ENCODE results near the gene ZNF143. TPM values are rescaled to one million over a fixed set of nuclear protein-coding genes. Genes with fewer than 3 reads are reported as not detected.

Gene ZNF143
- total RNA-seq, 2 donors from 2014 or later = 15.8 to 20.1 TPM

- TF ChIP-seq CTCF (IDR thresholded peaks at IDR 0.05) = no peak
- no peak for TF ChIP-seq POLR2A (IDR thresholded peaks at IDR 0.05)
- Histone ChIP-seq H3K4me1 (peaks cover 51% of the 10 kb centered on the region), H3K27me3 (no peaks in the 10 kb centered on the region), H3K27ac (peak overlapping the region; percentile 57 to 89 (median 80)), H3K36me3 (replicated peaks in 1 of 2; ENCODE audit: insufficient read depth in 1 of 2, low read depth in 2 of 2) (no peaks in the 10 kb centered on the region), H3K9me3 (no peaks in the 10 kb centered on the region), H3K4me3 (no peak overlapping the region)
- no peak for DNase-seq
- 36 to 38% methylated on average over 8 of the region's 8 CpGs for WGBS, 2 donors
- intact Hi-C loops (cut with DNase I) = no loop called here
- no peak for ATAC-seq
Observed at GRCh38 chr11:9568161-9568853, 107.5 kb downstream of the ZNF143 start.

DNA sequence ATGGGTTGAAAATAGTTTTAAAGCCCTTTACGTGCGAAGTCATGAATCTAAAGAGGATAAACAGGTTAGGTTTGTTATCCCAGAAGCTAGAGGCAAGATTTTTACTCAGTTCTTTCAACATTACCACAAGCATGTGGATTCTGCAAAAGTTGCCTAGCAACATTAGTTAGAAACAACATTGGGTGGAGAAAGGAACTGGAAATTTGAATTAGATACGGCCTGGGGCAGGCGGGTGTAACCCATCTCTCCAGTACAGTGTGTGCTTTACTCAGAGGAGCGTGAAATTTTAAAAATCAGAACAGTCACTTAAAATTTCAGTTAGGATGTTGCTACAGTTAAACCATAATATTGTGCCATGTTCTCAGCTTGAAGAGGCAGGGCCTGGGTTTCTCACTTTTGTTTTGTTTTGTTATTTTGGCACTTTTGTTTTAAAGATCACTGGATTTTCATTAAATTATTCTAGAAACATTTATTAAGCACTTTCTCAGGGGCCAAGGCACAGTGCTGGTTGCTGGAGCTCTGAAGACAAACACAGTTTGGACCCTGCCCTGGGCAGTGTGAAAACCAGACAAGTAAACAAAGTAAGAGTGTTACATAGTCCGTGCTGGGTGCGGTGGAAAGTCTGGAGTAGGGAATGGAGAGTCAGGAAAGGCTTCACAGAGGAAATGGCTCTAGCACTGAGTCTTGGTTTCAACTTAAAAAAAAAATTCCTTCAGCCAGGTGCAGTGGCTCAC is 108.2 kb downstream of the ZNF143 start:
- Histone ChIP-seq H3K4me3 (no peak overlapping the region), H3K27ac (peak overlapping the region; percentile 57 to 89 (median 80)), H3K36me3 (replicated peaks in 1 of 2; ENCODE audit: insufficient read depth in 1 of 2, low read depth in 2 of 2) (no peaks in the 10 kb centered on the region), H3K27me3 (no peaks in the 10 kb centered on the region), H3K4me1 (peaks cover 51% of the 10 kb centered on the region), H3K9me3 (no peaks in the 10 kb centered on the region)
- DNase-seq (peak; percentile 83 to 89 (median 88)), ATAC-seq (peak; percentile 63)
- WGBS, 2 donors = 4 to 8% methylated on average over 7 of the region's 7 CpGs
- intact Hi-C loops (cut with DNase I) = no loop called here
- TF ChIP-seq CTCF (IDR thresholded peaks at IDR 0.05) (no peak), POLR2A (IDR thresholded peaks at IDR 0.05) (peak in 2 of 3 donors; percentile 61 to 81)

DNA sequence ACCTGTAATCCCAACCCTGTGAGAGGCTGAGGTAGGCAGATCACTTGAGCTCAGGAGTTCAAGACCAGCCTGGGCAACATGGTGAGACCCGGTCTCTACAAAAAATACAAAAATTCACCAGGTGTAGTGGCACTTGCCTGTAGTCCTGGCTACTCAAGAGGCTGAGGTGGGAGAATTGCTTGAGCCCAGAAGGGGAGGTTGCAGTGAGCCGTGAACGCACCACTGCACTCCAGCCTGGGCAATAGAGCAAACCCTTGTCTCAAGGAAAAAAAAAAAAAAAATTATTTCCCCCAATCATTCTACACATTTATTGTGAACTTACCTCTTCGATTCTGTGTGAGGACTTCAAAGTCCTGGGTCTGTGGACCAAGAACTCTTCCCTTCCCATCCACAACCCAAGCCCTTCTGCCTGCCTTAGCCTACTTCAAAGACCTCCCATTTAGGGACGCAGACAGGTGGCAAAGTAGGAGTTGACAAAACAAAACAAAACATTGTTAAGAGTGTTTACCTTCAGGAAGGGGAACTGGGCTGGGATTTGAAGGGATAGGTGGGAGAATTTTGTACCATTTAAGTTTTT is 108.9 kb downstream of the ZNF143 start:
- Histone ChIP-seq H3K36me3 (replicated peaks in 1 of 2; ENCODE audit: insufficient read depth in 1 of 2, low read depth in 2 of 2) (no peaks in the 10 kb centered on the region), H3K27ac (peak overlapping the region; percentile 57 to 89 (median 80)), H3K9me3 (no peaks in the 10 kb centered on the region), H3K27me3 (no peaks in the 10 kb centered on the region), H3K4me3 (no peak overlapping the region), H3K4me1 (peaks cover 52% of the 10 kb centered on the region)
- DNase-seq (no peak), ATAC-seq (no peak)
- intact Hi-C loops (cut with DNase I) = no loop called here
- WGBS, 2 donors = 75 to 77% methylated on average over 5 of the region's 5 CpGs
- TF ChIP-seq CTCF (IDR thresholded peaks at IDR 0.05) (no peak), POLR2A (IDR thresholded peaks at IDR 0.05) (no peak)

DNA sequence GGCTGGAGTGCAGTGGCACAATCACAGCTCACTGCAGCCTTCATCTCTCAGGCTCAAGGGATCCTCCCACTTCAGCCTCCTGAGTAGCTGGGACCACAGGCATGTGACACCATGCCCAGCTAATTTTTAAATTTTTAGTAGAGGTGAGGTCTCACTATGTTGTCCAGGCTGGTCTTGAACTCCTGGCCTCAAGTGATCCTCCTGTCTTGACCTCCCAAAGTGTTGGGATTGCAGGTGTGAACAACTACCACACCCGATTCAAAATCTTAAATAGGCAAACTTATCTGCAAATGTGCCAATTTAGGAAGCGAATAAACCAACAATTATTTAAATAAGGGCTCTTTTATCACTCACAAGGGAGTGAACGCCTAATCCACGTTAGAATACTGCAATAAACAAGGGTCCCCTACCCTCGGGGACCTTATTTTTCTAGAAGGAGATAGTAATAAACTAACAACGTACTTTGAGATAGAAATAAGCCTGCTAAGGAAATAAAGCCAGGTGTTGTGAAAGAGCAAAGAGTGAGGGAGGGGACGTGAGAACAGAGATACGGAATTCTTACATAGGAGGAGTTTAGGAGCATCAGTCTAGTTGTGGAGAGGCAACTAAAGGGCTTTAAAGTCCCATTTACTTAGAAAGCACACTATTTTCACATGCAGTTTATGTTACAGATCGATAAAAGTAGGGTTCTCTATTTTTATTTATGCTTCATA is 109.7 kb downstream of the ZNF143 start:
- H3K4me1 ChIP-seq = peaks cover 60% of the 10 kb centered on the region
- no peak overlapping the region for H3K4me3 ChIP-seq
- no peak for TF ChIP-seq POLR2A (IDR thresholded peaks at IDR 0.05)
- TF ChIP-seq CTCF (IDR thresholded peaks at IDR 0.05) = no peak
- no peak for DNase-seq
- H3K27me3 ChIP-seq = no peaks in the 10 kb centered on the region
- no peak overlapping the region for H3K27ac ChIP-seq
- no peaks in the 10 kb centered on the region for H3K9me3 ChIP-seq
- intact Hi-C loops (cut with DNase I) = no loop called here
- WGBS, 2 donors = 48 to 60% methylated on average over 9 of the region's 9 CpGs
- no peaks in the 10 kb centered on the region for H3K36me3 ChIP-seq (replicated peaks in 1 of 2; ENCODE audit: insufficient read depth in 1 of 2, low read depth in 2 of 2)
- ATAC-seq = no peak
